A673 (cell line): ENCODE data around the gene STIM1. TPM values are rescaled to one million over a fixed set of nuclear protein-coding genes. Genes with fewer than 3 reads are reported as not detected.

Source experiments
- BruUV-seq: library from RNA; stranded (reverse); fragments of 400-500 nt; replicated peaks from 2 replicates; lab custom pipeline; 2021; lab: Mats Ljungman, UMichigan
- CTCF ChIA-PET: fragments of 300-600 bp; sonication (Branson Sonifier 250); formaldehyde crosslinking; loops from one replicate; lab custom pipeline; 2022; ENCODE audit warnings: antibody characterized with exemption; lab: Charles Lee
- POLR2A ChIA-PET: fragments of 300-600 bp; sonication (Branson Sonifier 250); formaldehyde crosslinking; loops from one replicate; lab custom pipeline; 2022; ENCODE audit warnings: antibody characterized with exemption; ENCODE audit not compliant: low non-redundant PET; lab: Charles Lee
- DNase-seq: peaks from one replicate; pipeline ENCODE4 v3.0.0-alpha.2; 2015; ENCODE audit warnings: low spot score
- H3K27ac ChIP-seq: fragments of 200-600 bp; sonication (generic); 2 replicates; pipeline ENCODE4 v1.5.1; 2016; ENCODE audit warnings: mixed run types, low read depth, mild to moderate bottlenecking, mixed read lengths, antibody characterized with exemption, low read length; ENCODE audit not compliant: poor library complexity, severe bottlenecking
- H3K27me3 ChIP-seq: fragments of 200-600 bp; sonication (generic); replicated peaks from 2 replicates; pipeline ENCODE4 v1.6.1; 2017; ENCODE audit warnings: mixed run types, low read depth, mild to moderate bottlenecking, mixed read lengths, antibody characterized with exemption, low read length; ENCODE audit not compliant: insufficient read depth, poor library complexity
- H3K36me3 ChIP-seq: fragments of 200-600 bp; sonication (generic); 2 replicates; pipeline ENCODE4 v1.6.1; 2016; ENCODE audit warnings: mixed run types, mild to moderate bottlenecking, mixed read lengths, antibody characterized with exemption, low read length; ENCODE audit not compliant: insufficient read depth, poor library complexity, severe bottlenecking
- H3K4me1 ChIP-seq: fragments of 200-600 bp; sonication (generic); 2 replicates; pipeline ENCODE4 v1.6.1; 2017; ENCODE audit warnings: mixed run types, mild to moderate bottlenecking, mixed read lengths, antibody characterized with exemption, low read length; ENCODE audit not compliant: insufficient read depth, poor library complexity, severe bottlenecking
- H3K4me3 ChIP-seq: fragments of 200-600 bp; sonication (generic); 2 replicates; pipeline ENCODE4 v1.5.1; 2016; ENCODE audit warnings: low read depth, mixed run types, mild to moderate bottlenecking, mixed read lengths, low read length; ENCODE audit not compliant: poor library complexity, severe bottlenecking
- H3K9me3 ChIP-seq: fragments of 200-600 bp; sonication (generic); 2 replicates; pipeline ENCODE4 v1.6.1; 2016; ENCODE audit warnings: mixed run types, low read depth, mild to moderate bottlenecking, mixed read lengths, antibody characterized with exemption, low read length; ENCODE audit not compliant: poor library complexity, severe bottlenecking
- CTCF ChIP-seq: fragments of 300-800, 200-600 bp; sonication (generic); conservative IDR thresholded peaks from 2 replicates; pipeline ENCODE4 v1.5.1; 2017; ENCODE audit warnings: low read depth, mild to moderate bottlenecking, antibody characterized with exemption, low read length, moderate library complexity, mixed read lengths
- EZH2 ChIP-seq: fragments of 200-600 bp; sonication (generic); IDR thresholded peaks from 2 replicates; pipeline ENCODE4 v1.6.1; 2017; ENCODE audit warnings: borderline replicate concordance, low read depth, mild to moderate bottlenecking, mixed read lengths, antibody characterized with exemption, low read length; ENCODE audit not compliant: poor library complexity, severe bottlenecking
- intact Hi-C: fragments of 100-400 bp; cut with micrococcal nuclease; formaldehyde crosslinking; loops from one replicate; pipeline ENCODE4 v1.10.0; 2022; ENCODE audit not compliant: unreplicated experiment
- total RNA-seq: library from RNA; stranded (reverse); gene quantifications from 2 replicates; pipeline ENCODE4 v1.2.3, GENCODE V29; 2021

The STIM1 gene
- total RNA-seq, 1 experiment from 2014 or later: 14.2 TPM

- POLR2A ChIA-PET: no interaction called here
- no peak for DNase-seq
- intact Hi-C loops: no loop called here
- no peak overlapping the region for H3K27ac ChIP-seq
- H3K27me3 ChIP-seq: no peaks in the 10 kb centered on the region
- H3K9me3 ChIP-seq: no peaks in the 10 kb centered on the region
- no peaks in the 10 kb centered on the region for H3K36me3 ChIP-seq
- H3K4me3 ChIP-seq: no peak overlapping the region
- TF ChIP-seq CTCF (no peak), EZH2 (no peak)
- CTCF ChIA-PET: no interaction called here
- no TSS peak for BruUV-seq
- H3K4me1 ChIP-seq: no peaks in the 10 kb centered on the region
These were observed 209.6 kb downstream of the STIM1 start for GRCh38 chr11:4065086-4065485.

GRCh38 chr11:4065601-4066377, 210.3 kb downstream of the STIM1 start:
- H3K9me3 ChIP-seq: no peaks in the 10 kb centered on the region
- intact Hi-C loops: no loop called here
- no peaks in the 10 kb centered on the region for H3K27me3 ChIP-seq
- TF ChIP-seq CTCF (no peak), EZH2 (no peak)
- H3K4me3 ChIP-seq: no peak overlapping the region
- ChIA-PET CTCF (no interaction called here), POLR2A (no interaction called here)
- BruUV-seq: no TSS peak
- H3K36me3 ChIP-seq: no peaks in the 10 kb centered on the region
- DNase-seq: no peak
- H3K4me1 ChIP-seq: no peaks in the 10 kb centered on the region
- H3K27ac ChIP-seq: no peak overlapping the region

- DNase-seq: no peak
- POLR2A ChIA-PET: no interaction called here
- Histone ChIP-seq H3K9me3 (no peaks in the 10 kb centered on the region), H3K4me3 (no peak overlapping the region), H3K27ac (no peak overlapping the region), H3K4me1 (peaks cover 5% of the 10 kb centered on the region), H3K36me3 (no peaks in the 10 kb centered on the region), H3K27me3 (no peaks in the 10 kb centered on the region)
- BruUV-seq: no TSS peak
- CTCF ChIA-PET: no interaction called here
- intact Hi-C loops: no loop called here
- TF ChIP-seq CTCF (no peak), EZH2 (no peak)
These were observed 211.4 kb downstream of the STIM1 start for GRCh38 chr11:4066910-4067309.
